Measurements from ENCODE around the gene PHAX.
"Not testable (repeated sequence)": the region's sequence is repeated elsewhere in the genome, so short reads cannot be mapped to it uniquely, and the experiment has no call there.

The PHAX gene

GRCh38 chr5:126659805-126660482 is 59.2 kb downstream of the PHAX start:
- no peak for DNase-seq

GRCh38 chr5:126664586-126664985 is 63.8 kb downstream of the PHAX start:
- DNase-seq = no peak

- DNase-seq = not testable (repeated sequence)
Observed at GRCh38 chr5:126670109-126670508, 69.4 kb downstream of the PHAX start.

- not testable (repeated sequence) for DNase-seq
Observed at GRCh38 chr5:126671681-126672080, 70.9 kb downstream of the PHAX start.

GRCh38 chr5:126673477-126673876 is 72.7 kb downstream of the PHAX start:
- no peak for DNase-seq

GRCh38 chr5:126674145-126674544 is 73.4 kb downstream of the PHAX start:
- no peak for DNase-seq

GRCh38 chr5:126675338-126675737 is 74.6 kb downstream of the PHAX start:
- no peak for DNase-seq

- peak; percentile 13 to 72 for DNase-seq
Observed at GRCh38 chr5:126676195-126676624, 75.5 kb downstream of the PHAX start.
